Activated T-helper 1 cell treated with anti-CD3 and anti-CD28 coated beads, Interleukin-12 subunit alpha, Interleukin-12 subunit beta, Interleukin-2, Interleukin-4 antibody, amounts not matched to agents 30 ng/mL and 10 ng/mL and 1 ng/mL, durations not matched to agents 14 hours and 24 hours and 36 hours (primary cell): Measurements from ENCODE around the gene ATP2B3. TPM values are rescaled to one million over a fixed set of nuclear protein-coding genes. Genes with fewer than 3 reads are reported as not detected.

Experiments used
- DNase-seq: peaks from one replicate; pipeline ENCODE4 v3.0.0; 2021; ENCODE audit warnings: low spot score
- H3K27ac Mint-ChIP-seq: one replicate; pipeline ENCODE4 v1.8.0; 2021; ENCODE audit warnings: mild to moderate bottlenecking, mixed read lengths
- H3K27me3 Mint-ChIP-seq: one replicate; pipeline ENCODE4 v1.8.0; 2022; ENCODE audit warnings: mild to moderate bottlenecking, moderate library complexity, mixed read lengths; ENCODE audit not compliant: insufficient read depth
- H3K36me3 Mint-ChIP-seq: one replicate; pipeline ENCODE4 v1.8.0; 2021; ENCODE audit warnings: low read depth, mixed read lengths
- H3K4me1 Mint-ChIP-seq: one replicate; pipeline ENCODE4 v1.8.0; 2021; ENCODE audit warnings: low read depth, mixed read lengths
- H3K4me3 Mint-ChIP-seq: one replicate; pipeline ENCODE4 v1.8.0; 2021; ENCODE audit warnings: mild to moderate bottlenecking, moderate library complexity, mixed read lengths
- H3K9me3 Mint-ChIP-seq: one replicate; pipeline ENCODE4 v1.8.0; 2021; ENCODE audit warnings: mixed read lengths
- intact Hi-C: fragments of 100-400 bp; cut with micrococcal nuclease; formaldehyde crosslinking; loops from one replicate; pipeline ENCODE4 v1.15.1; 2024
- total RNA-seq: library from RNA; stranded (reverse); gene quantifications from 2 replicates; pipeline ENCODE4 v1.2.3, GENCODE V29; 2022

ATP2B3 gene
- total RNA-seq, 1 donor from 2014 or later: 0.05 TPM

- no peak for DNase-seq
- Mint-ChIP-seq H3K4me3 (no peak overlapping the region), H3K36me3 (no peaks in the 10 kb centered on the region), H3K27me3 (peaks cover 5% of the 10 kb centered on the region), H3K9me3 (no peaks in the 10 kb centered on the region), H3K4me1 (no peaks in the 10 kb centered on the region), H3K27ac (no peak overlapping the region)
- intact Hi-C loops: loop anchor here (2.0 kb wide), 1 partner anchor 57 kb away; no protein-coding TSS in a partner anchor
These were observed 748 bp downstream of the ATP2B3 start for GRCh38 chrX:153517946-153518834.

GRCh38 chrX:153519569-153520286, 2.3 kb downstream of the ATP2B3 start:
- no peak overlapping the region for H3K4me3 Mint-ChIP-seq
- no peak overlapping the region for H3K27ac Mint-ChIP-seq
- H3K4me1 Mint-ChIP-seq: no peaks in the 10 kb centered on the region
- no peaks in the 10 kb centered on the region for H3K9me3 Mint-ChIP-seq
- H3K27me3 Mint-ChIP-seq: peaks cover 5% of the 10 kb centered on the region
- DNase-seq: no peak
- H3K36me3 Mint-ChIP-seq: no peaks in the 10 kb centered on the region
- intact Hi-C loops: no loop called here

- Mint-ChIP-seq H3K4me3 (no peak overlapping the region), H3K9me3 (no peaks in the 10 kb centered on the region), H3K36me3 (no peaks in the 10 kb centered on the region), H3K4me1 (no peaks in the 10 kb centered on the region), H3K27me3 (peaks cover 5% of the 10 kb centered on the region), H3K27ac (no peak overlapping the region)
- DNase-seq: no peak
- intact Hi-C loops: no loop called here
These were observed 3.0 kb downstream of the ATP2B3 start for GRCh38 chrX:153520287-153520917.

- H3K4me3 Mint-ChIP-seq: no peak overlapping the region
- no peak for DNase-seq
- no peaks in the 10 kb centered on the region for H3K9me3 Mint-ChIP-seq
- H3K4me1 Mint-ChIP-seq: no peaks in the 10 kb centered on the region
- H3K27me3 Mint-ChIP-seq: peaks cover 2% of the 10 kb centered on the region
- H3K36me3 Mint-ChIP-seq: no peaks in the 10 kb centered on the region
- intact Hi-C loops: no loop called here
- no peak overlapping the region for H3K27ac Mint-ChIP-seq
These were observed 3.6 kb downstream of the ATP2B3 start for GRCh38 chrX:153521034-153521433.

GRCh38 chrX:153522259-153522658, 4.8 kb downstream of the ATP2B3 start:
- H3K36me3 Mint-ChIP-seq: no peaks in the 10 kb centered on the region
- no peak for DNase-seq
- intact Hi-C loops: no loop called here
- H3K4me1 Mint-ChIP-seq: no peaks in the 10 kb centered on the region
- peaks cover 2% of the 10 kb centered on the region for H3K27me3 Mint-ChIP-seq
- no peak overlapping the region for H3K27ac Mint-ChIP-seq
- no peaks in the 10 kb centered on the region for H3K9me3 Mint-ChIP-seq
- no peak overlapping the region for H3K4me3 Mint-ChIP-seq

- intact Hi-C loops: no loop called here
- H3K4me3 Mint-ChIP-seq: no peak overlapping the region
- no peaks in the 10 kb centered on the region for H3K4me1 Mint-ChIP-seq
- no peaks in the 10 kb centered on the region for H3K36me3 Mint-ChIP-seq
- H3K9me3 Mint-ChIP-seq: no peaks in the 10 kb centered on the region
- peaks cover 2% of the 10 kb centered on the region for H3K27me3 Mint-ChIP-seq
- H3K27ac Mint-ChIP-seq: no peak overlapping the region
- DNase-seq: no peak
These were observed 5.8 kb downstream of the ATP2B3 start for GRCh38 chrX:153523269-153523668.

- Mint-ChIP-seq H3K9me3 (no peaks in the 10 kb centered on the region), H3K27ac (no peak overlapping the region)
- DNase-seq: no peak
These were observed 6.8 kb downstream of the ATP2B3 start for GRCh38 chrX:153524234-153524633.

GRCh38 chrX:153525451-153525850, 8.0 kb downstream of the ATP2B3 start:
- intact Hi-C loops: no loop called here
- no peaks in the 10 kb centered on the region for H3K4me1 Mint-ChIP-seq
- peaks cover 2% of the 10 kb centered on the region for H3K27me3 Mint-ChIP-seq
- H3K9me3 Mint-ChIP-seq: no peaks in the 10 kb centered on the region
- H3K27ac Mint-ChIP-seq: no peak overlapping the region
- H3K36me3 Mint-ChIP-seq: no peaks in the 10 kb centered on the region
- no peak overlapping the region for H3K4me3 Mint-ChIP-seq
- DNase-seq: no peak

More at GRCh38 chrX:153524234-153524633, 6.8 kb downstream of the ATP2B3 start:
- intact Hi-C loops: no loop called here
- Mint-ChIP-seq H3K27me3 (peaks cover 2% of the 10 kb centered on the region), H3K36me3 (no peaks in the 10 kb centered on the region), H3K4me3 (no peak overlapping the region), H3K4me1 (no peaks in the 10 kb centered on the region)

GRCh38 chrX:153526042-153526441, 8.6 kb downstream of the ATP2B3 start:
- H3K36me3 Mint-ChIP-seq: no peaks in the 10 kb centered on the region
- H3K27ac Mint-ChIP-seq: no peak overlapping the region
- no peaks in the 10 kb centered on the region for H3K9me3 Mint-ChIP-seq
- peaks cover 2% of the 10 kb centered on the region for H3K27me3 Mint-ChIP-seq
- intact Hi-C loops: no loop called here
- H3K4me3 Mint-ChIP-seq: no peak overlapping the region
- no peak for DNase-seq
- no peaks in the 10 kb centered on the region for H3K4me1 Mint-ChIP-seq

GRCh38 chrX:153526801-153527200, 9.4 kb downstream of the ATP2B3 start:
- intact Hi-C loops: no loop called here
- H3K27ac Mint-ChIP-seq: no peak overlapping the region
- no peaks in the 10 kb centered on the region for H3K9me3 Mint-ChIP-seq

GRCh38 chrX:153527208-153527607, 9.8 kb downstream of the ATP2B3 start:
- no peaks in the 10 kb centered on the region for H3K9me3 Mint-ChIP-seq
- H3K27me3 Mint-ChIP-seq: no peaks in the 10 kb centered on the region
- H3K4me3 Mint-ChIP-seq: no peak overlapping the region
- intact Hi-C loops: no loop called here
- H3K4me1 Mint-ChIP-seq: no peaks in the 10 kb centered on the region
- no peak for DNase-seq
- no peaks in the 10 kb centered on the region for H3K36me3 Mint-ChIP-seq
- no peak overlapping the region for H3K27ac Mint-ChIP-seq

More at GRCh38 chrX:153526801-153527200, 9.4 kb downstream of the ATP2B3 start:
- DNase-seq: no peak
- peaks cover 2% of the 10 kb centered on the region for H3K27me3 Mint-ChIP-seq
- H3K36me3 Mint-ChIP-seq: no peaks in the 10 kb centered on the region
- no peak overlapping the region for H3K4me3 Mint-ChIP-seq
- no peaks in the 10 kb centered on the region for H3K4me1 Mint-ChIP-seq

GRCh38 chrX:153530411-153531129, 13.1 kb downstream of the ATP2B3 start:
- no peaks in the 10 kb centered on the region for H3K36me3 Mint-ChIP-seq
- no peaks in the 10 kb centered on the region for H3K4me1 Mint-ChIP-seq
- intact Hi-C loops: no loop called here

More at GRCh38 chrX:153530411-153531129, 13.1 kb downstream of the ATP2B3 start:
- H3K27me3 Mint-ChIP-seq: no peaks in the 10 kb centered on the region
- H3K9me3 Mint-ChIP-seq: no peaks in the 10 kb centered on the region
- no peak overlapping the region for H3K27ac Mint-ChIP-seq
- DNase-seq: no peak
- no peak overlapping the region for H3K4me3 Mint-ChIP-seq
